Uterus (tissue), 2 donors: Measurements from ENCODE around the gene GLI1.

Experiments used
- POLR2A ChIP-seq, 2 donors: fragments of 450-650 bp; IDR thresholded peaks; one replicate each; pipeline ENCODE4 v1.6.1; 2016; ENCODE audit warnings: antibody characterized with exemption in 2 of 2, mild to moderate bottlenecking in 1 of 2, moderate library complexity in 1 of 2
- TF ChIP-seq, protein P1 (sequence below), 4 experiments: fragments of 200-600 bp in 2 of 4; fragments of 450-650 bp in 2 of 4; sonication (generic) in 2 of 4; IDR thresholded peaks; one replicate each; pipeline ENCODE4 v1.5.1; 2016 to 2019; ENCODE audit warnings: antibody characterized with exemption in 4 of 4, mild to moderate bottlenecking in 2 of 4, moderate library complexity in 1 of 4

GRCh38 chr12:57476162-57476992, 16.8 kb downstream of the GLI1 start:
- TF ChIP-seq, protein P1, sequence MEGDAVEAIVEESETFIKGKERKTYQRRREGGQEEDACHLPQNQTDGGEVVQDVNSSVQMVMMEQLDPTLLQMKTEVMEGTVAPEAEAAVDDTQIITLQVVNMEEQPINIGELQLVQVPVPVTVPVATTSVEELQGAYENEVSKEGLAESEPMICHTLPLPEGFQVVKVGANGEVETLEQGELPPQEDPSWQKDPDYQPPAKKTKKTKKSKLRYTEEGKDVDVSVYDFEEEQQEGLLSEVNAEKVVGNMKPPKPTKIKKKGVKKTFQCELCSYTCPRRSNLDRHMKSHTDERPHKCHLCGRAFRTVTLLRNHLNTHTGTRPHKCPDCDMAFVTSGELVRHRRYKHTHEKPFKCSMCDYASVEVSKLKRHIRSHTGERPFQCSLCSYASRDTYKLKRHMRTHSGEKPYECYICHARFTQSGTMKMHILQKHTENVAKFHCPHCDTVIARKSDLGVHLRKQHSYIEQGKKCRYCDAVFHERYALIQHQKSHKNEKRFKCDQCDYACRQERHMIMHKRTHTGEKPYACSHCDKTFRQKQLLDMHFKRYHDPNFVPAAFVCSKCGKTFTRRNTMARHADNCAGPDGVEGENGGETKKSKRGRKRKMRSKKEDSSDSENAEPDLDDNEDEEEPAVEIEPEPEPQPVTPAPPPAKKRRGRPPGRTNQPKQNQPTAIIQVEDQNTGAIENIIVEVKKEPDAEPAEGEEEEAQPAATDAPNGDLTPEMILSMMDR (IDR thresholded peaks at IDR 0.05): no peak
- no peak for TF ChIP-seq POLR2A (IDR thresholded peaks at IDR 0.05)
